ENCODE data around the gene ASB8.
A peak's percentile ranks its signal among the peaks of the same experiment; 100 is the strongest.
"Not testable (repeated sequence)": the region's sequence is repeated elsewhere in the genome, so short reads cannot be mapped to it uniquely, and the experiment has no call there.

ASB8 gene

DNA sequence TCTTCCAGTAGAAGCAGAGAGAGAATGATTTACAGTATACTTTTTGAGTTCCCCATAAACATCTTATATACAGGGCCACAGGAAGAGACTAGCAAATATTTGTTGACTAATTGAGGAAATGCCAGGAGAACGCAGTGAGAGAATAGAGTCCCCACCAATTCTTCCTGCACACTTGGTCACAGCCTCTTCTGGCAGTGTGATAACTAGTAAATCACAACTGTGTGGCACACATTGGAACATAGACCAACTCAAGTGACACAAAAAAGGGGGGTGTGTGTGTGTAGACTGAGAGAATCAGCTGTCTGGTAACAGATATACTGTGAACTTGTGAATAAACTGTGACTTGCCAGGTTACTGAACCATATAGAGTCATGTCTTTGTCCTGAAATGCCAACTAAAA lies 27.9 kb downstream of the ASB8 start:
- in situ Hi-C loops (cut with HindIII; ENCODE audit: low sequenced_read_pairs), result no loop called here
- DNase-seq (ENCODE audit: low read depth, low spot score), result no peak
- TF ChIP-seq, protein P1, sequence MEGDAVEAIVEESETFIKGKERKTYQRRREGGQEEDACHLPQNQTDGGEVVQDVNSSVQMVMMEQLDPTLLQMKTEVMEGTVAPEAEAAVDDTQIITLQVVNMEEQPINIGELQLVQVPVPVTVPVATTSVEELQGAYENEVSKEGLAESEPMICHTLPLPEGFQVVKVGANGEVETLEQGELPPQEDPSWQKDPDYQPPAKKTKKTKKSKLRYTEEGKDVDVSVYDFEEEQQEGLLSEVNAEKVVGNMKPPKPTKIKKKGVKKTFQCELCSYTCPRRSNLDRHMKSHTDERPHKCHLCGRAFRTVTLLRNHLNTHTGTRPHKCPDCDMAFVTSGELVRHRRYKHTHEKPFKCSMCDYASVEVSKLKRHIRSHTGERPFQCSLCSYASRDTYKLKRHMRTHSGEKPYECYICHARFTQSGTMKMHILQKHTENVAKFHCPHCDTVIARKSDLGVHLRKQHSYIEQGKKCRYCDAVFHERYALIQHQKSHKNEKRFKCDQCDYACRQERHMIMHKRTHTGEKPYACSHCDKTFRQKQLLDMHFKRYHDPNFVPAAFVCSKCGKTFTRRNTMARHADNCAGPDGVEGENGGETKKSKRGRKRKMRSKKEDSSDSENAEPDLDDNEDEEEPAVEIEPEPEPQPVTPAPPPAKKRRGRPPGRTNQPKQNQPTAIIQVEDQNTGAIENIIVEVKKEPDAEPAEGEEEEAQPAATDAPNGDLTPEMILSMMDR (IDR thresholded peaks at IDR 0.05; ENCODE audit: low read depth, low read length), result no peak
- no peak overlapping the region for H3K4me3 ChIP-seq (ENCODE audit: low read depth, low read length)

DNA sequence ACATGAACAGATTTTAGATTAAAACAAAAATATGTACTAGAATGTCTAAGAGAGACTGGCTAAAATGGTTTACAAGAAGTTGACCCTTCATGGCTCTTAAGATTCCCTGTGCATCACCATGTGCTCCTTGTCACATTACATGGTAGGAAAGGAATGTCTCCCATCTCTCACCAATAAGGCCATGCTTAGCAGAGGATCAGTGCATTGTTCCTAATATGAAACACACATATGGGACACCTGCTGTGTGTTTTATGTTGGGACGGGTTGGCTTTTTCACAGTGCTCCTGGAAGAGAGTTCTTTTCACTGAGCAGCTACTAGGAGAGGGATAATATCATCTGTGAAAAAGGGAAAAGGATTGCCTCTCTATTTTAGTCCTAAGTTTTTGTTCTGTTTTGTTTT lies 28.5 kb downstream of the ASB8 start:
- H3K4me3 ChIP-seq (ENCODE audit: low read depth, low read length), result no peak overlapping the region
- TF ChIP-seq, protein P1 (IDR thresholded peaks at IDR 0.05; ENCODE audit: low read depth, low read length), result no peak
- in situ Hi-C loops (cut with HindIII; ENCODE audit: low sequenced_read_pairs), result no loop called here
- peak; percentile 3 for DNase-seq (ENCODE audit: low read depth, low spot score)

DNA sequence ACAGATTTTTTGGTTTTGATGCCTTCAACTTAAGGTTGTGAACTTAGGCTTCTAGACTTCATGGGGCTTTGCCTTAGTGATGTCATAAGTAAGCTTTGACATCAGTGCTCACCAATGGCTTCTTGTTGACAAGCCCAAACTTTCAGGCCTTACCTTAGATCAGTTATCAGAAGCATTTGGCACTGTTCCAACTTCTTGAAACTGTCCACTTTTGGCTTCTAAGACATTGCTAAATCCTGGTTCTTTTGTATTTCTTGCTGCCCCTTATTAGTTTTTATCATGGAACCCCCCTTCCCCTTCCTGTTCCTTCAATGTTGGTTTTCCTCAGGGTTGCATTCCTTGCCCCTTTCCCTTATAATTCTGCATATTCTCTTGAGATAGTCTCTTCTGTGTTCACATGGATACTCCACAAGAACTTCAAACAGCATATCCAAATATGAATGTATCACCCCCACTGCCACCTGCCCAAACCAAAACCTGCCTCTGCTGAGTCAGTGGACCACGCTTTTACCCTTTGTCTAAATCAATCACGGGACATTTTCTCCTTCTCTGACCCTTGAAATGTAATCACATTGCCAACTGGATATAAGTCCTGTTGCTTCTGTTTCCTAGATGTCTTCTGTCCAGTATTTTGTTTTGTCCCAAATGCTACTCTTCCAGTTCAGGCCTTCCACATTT lies 30.2 kb downstream of the ASB8 start:
- DNase-seq (ENCODE audit: low read depth, low spot score), result no peak
- H3K4me3 ChIP-seq (ENCODE audit: low read depth, low read length), result no peak overlapping the region
- in situ Hi-C loops (cut with HindIII; ENCODE audit: low sequenced_read_pairs), result no loop called here
- TF ChIP-seq, protein P1 (IDR thresholded peaks at IDR 0.05; ENCODE audit: low read depth, low read length), result no peak

DNA sequence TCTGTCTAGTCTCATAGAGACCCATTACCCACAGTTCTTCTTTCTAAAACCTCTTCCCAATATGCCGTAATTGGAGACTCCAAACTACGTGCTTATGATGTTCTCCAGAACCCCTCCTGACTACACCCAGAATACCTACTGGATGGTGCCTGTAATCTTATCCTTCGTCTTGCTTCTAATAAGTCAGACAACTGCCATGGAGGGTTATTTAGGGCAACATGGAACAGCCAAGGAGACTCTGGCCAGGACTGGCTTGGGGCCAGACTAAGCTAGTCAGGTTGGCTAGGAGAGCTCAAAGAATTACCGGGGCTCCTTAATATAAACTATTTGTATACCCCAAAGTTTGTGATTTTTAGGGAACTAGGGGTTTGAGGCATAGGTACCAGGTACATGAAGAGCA lies 31.3 kb downstream of the ASB8 start:
- in situ Hi-C loops (cut with HindIII; ENCODE audit: low sequenced_read_pairs), result no loop called here
- DNase-seq (ENCODE audit: low read depth, low spot score), result no peak
- TF ChIP-seq, protein P1 (IDR thresholded peaks at IDR 0.05; ENCODE audit: low read depth, low read length), result no peak
- no peak overlapping the region for H3K4me3 ChIP-seq (ENCODE audit: low read depth, low read length)

DNA sequence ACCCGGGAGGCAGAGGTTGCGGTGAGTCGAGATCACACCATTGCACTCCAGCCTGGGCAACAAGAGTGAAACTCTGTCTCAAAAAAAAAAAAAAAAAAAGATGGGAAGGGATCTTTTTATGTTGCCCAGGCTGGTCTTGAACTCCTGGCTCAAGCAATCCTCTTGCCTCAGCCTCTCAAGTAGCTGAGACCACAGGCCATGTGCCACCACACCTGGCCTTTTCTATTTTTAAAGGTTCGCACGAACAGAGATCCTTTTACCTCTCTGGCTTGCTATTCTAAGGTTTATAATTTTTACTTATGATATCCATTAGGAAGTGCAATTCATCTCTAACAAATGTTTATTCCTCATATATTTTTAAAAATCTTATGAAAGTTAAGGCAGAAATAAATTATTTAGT lies 31.8 kb downstream of the ASB8 start:
- in situ Hi-C loops (cut with HindIII; ENCODE audit: low sequenced_read_pairs); H3K4me3 ChIP-seq (ENCODE audit: low read depth, low read length); DNase-seq (ENCODE audit: low read depth, low spot score): not testable (repeated sequence)

DNA sequence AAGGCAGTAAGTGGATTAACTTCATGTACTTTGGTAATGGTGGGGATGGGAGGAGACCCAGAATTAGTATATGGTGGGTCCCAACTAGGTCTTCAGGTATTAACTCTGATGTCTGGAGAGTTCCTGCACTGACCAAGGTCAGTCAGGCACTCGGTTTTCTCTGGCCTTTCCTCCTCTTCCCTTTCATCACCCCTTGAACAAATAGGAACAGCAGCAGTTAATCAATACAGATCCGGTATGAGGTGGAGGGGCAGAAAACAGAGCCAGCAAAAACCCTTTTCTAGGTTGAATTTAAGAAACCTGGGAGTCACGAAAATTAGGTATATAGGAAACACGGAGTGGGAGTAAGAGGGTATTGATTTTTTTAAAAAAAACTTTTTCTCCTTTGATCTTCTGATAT lies 34.1 kb downstream of the ASB8 start:
- TF ChIP-seq, protein P1 (IDR thresholded peaks at IDR 0.05; ENCODE audit: low read depth, low read length), result no peak
- H3K4me3 ChIP-seq (ENCODE audit: low read depth, low read length), result no peak overlapping the region
- in situ Hi-C loops (cut with HindIII; ENCODE audit: low sequenced_read_pairs), result no loop called here
- no peak for DNase-seq (ENCODE audit: low read depth, low spot score)

DNA sequence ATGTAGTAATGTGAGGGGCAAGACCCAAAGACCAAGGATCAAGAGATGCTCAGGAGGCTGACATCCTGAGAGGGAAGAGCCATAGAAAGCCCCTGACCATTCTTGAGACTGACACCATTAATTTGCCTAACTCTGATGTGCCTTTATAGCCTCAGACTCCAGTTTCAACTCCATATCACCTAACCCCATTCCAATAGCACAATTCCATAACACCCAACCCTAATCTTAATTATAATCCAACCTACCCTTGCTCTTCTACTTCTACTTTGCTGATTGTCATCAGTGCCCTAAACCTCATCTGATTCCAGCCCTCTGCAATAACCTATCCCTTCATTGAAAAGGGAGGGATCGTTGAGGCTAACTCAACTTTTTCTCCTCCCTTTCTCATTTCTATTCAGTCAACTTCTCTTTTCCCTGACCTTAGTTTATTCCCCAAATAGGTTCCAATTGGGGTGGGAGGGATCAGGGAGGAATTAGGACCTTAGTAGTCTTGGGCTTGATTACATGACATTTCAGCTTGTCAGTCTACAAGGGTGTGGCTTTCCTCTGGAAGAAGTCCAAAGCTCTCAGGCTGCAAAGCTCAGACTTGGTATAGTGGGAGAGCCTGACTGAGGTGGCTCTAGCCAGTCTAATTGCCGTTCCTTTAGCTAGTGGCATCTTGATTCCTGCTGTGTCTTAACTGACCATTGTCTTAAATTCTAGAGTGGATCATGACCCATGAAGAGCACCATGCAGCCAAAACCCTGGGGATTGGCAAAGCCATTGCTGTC lies 35.1 kb downstream of the ASB8 start:
- H3K4me3 ChIP-seq (ENCODE audit: low read depth, low read length), result no peak overlapping the region
- DNase-seq (ENCODE audit: low read depth, low spot score), result no peak
- in situ Hi-C loops (cut with HindIII; ENCODE audit: low sequenced_read_pairs), result no loop called here
- TF ChIP-seq, protein P1 (IDR thresholded peaks at IDR 0.05; ENCODE audit: low read depth, low read length), result no peak
